ENCODE results near the gene ARF1. TPM values are rescaled to one million over a fixed set of nuclear protein-coding genes. Genes with fewer than 3 reads are reported as not detected.

Gene ARF1
- total RNA-seq, 1 donor from 2014 or later, result 162 TPM

GRCh38 chr1:228122921-228123441, 40.5 kb downstream of the ARF1 start:
- no peak for DNase-seq (ENCODE audit: low read depth)

DNA sequence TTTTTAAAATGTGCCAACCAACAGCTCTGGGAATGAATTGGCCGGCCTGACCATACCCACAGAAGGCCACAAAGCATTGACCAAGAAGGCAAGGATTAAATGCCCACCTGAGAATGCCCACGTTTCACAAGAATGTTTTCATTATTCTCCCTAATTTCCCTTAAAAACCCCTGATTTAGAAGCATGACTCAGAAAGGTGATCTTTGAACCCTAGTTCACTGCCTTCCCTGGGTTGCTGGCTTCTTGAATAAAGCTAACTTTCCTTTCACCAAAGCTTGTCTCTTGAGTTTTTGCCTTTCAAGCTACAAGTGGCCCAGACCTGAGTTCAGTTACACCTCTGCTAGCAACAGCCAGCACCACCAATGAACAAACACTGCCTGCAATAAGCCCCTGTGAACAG, 41.0 kb downstream of the ARF1 start:
- no peak for DNase-seq (ENCODE audit: low read depth)

DNA sequence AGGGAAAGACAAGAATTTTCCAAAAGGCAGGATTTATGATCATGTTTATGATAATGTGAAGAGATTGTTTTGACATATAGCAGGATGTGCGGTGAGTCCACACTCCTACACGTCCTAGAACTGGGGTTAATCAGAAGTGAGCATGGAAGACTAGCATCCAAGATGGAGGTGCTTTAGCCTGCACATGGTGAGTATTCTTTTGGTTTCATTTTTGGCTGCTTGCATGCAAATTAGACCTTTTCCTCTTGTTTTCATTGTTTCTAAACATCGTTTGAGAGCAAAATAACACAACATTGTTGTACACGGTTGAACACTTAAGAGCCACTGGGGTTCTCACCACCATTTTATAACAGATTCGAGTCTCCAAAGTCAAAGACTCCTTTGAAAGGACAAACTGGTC, 42.7 kb downstream of the ARF1 start:
- DNase-seq (ENCODE audit: low read depth), result no peak

GRCh38 chr1:228131766-228132165, 49.3 kb downstream of the ARF1 start:
- no peak for DNase-seq (ENCODE audit: low read depth)

DNA sequence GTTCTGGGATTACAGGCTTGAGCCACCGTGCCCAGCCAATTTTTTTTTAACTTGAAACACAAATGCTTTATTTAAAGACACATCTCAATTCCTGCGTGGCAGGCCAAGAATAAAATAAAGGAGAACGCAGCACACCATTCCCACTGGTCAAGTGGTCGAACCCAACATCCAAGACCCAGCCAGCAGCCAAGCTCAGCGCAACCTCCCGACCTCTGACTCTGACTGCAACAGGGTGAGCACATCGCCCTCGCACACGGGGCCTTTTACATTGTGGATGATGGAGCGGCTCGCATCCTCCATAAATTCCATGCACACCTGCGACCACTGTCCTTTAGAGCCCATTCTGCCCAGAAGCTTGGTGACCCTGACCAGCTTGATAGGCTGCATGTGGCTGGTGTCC, 52.1 kb downstream of the ARF1 start:
- DNase-seq (ENCODE audit: low read depth), result no peak

DNA sequence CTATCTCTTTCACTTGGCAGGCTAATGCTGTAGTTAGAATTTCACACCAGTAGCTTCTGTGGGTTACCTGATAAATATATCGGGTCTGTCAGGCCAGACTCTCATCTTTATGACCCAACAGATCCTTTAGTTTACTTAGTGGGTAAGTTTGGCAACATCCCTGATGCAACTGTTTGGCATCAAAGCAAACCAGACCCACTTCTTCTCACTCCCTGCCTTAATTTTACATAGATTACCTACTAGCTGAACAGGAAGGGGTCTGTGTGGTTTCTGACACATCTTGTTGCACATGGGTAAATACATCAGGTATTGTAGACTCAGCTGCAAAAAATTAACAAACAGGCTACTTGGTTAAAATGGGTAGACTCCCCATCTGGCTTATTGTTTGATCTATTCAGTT, 54.4 kb downstream of the ARF1 start:
- DNase-seq (ENCODE audit: low read depth), result peak; percentile 11

DNA sequence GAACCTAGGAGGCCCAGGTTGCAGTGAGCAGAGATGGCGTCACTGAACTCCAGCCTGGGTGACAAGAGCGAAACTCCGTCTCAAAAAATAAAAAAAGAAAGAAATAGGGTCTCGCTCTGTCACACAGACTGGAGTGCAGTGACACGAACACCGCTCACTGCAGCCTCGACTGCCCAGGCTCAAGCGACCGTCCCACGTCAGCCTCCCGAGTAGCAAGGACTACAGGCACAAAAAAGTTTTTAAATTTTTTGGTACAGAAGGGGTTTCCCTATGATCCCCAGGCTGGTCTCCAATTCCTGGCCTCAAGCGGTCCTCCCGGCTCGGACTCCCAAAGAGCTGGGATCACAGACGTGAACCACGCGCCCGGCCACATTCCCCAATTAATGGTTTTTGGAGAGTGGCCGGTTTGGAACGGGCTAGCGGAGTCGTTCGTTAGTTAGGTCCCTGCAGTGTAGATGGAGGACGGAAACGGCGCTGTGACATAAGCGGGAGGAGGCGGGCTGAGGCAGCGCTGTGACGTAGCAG, 57.0 kb downstream of the ARF1 start:
- no peak for DNase-seq (ENCODE audit: low read depth)

- DNase-seq (ENCODE audit: low read depth), result peak; percentile 96
Measured at GRCh38 chr1:228139931-228140723, 57.6 kb downstream of the ARF1 start, which contains the start of gene GUK1. GUK1 (plus strand) TSS chr1:228140279; CDS start chr1:228140303, 24 bp downstream.

DNA sequence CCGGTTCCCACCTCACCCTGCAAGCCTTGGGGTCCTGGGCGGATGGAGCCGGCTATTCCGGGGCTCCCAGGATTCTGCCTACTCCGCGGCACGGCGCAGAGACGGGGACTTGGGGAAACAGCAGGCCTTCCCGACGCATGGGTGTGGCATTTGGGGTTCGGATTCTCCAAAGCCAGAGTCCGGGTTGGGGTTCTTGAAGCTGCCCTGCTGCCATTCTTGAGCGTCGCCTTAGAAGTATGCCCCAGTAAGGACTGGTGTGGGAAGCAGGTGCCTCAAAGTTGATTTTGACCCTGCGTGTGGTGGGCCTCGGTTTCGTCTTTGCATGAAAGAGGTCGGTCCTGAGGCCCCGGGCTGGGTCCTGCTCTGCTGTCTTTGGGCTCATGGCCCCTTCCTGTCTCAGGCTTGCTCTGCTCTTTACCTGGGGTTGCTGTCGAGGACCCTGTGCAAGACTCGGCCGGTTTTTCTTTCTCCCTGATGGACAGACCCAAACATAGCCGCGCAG, 58.3 kb downstream of the ARF1 start:
- no peak for DNase-seq (ENCODE audit: low read depth)

GRCh38 chr1:228141226-228142044, 58.9 kb downstream of the ARF1 start:
- DNase-seq (ENCODE audit: low read depth), result peak; percentile 47

- DNase-seq (ENCODE audit: low read depth), result no peak
Measured at GRCh38 chr1:228142155-228142691, 59.7 kb downstream of the ARF1 start.

DNA sequence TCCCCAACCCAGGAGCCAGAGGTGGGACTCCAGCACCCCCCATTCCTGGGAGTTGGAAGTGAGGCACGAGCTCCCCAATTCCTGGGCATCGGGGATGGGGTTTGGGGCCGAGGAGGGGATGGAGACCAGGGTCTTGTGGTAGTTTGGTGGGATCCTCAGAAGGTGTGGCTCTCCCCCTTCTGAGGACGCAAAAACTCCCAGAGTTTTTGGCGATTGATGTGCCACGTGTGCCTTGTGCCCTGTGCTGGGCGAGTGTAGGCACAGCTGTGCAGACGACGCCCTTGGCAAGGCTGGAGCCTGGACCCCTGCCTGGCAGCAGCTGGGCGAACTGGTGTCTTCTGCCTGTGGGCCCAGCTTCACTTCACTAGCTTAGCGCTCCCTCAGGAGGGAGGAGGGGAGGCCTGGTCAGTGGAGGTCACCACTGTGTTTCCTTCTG, 60.2 kb downstream of the ARF1 start:
- DNase-seq (ENCODE audit: low read depth), result no peak

- DNase-seq (ENCODE audit: low read depth), result no peak
Measured at GRCh38 chr1:228143480-228144192, 61.1 kb downstream of the ARF1 start.

GRCh38 chr1:228144193-228144992, 61.9 kb downstream of the ARF1 start:
- no peak for DNase-seq (ENCODE audit: low read depth)

GRCh38 chr1:228144993-228145343, 62.5 kb downstream of the ARF1 start:
- no peak for DNase-seq (ENCODE audit: low read depth)

DNA sequence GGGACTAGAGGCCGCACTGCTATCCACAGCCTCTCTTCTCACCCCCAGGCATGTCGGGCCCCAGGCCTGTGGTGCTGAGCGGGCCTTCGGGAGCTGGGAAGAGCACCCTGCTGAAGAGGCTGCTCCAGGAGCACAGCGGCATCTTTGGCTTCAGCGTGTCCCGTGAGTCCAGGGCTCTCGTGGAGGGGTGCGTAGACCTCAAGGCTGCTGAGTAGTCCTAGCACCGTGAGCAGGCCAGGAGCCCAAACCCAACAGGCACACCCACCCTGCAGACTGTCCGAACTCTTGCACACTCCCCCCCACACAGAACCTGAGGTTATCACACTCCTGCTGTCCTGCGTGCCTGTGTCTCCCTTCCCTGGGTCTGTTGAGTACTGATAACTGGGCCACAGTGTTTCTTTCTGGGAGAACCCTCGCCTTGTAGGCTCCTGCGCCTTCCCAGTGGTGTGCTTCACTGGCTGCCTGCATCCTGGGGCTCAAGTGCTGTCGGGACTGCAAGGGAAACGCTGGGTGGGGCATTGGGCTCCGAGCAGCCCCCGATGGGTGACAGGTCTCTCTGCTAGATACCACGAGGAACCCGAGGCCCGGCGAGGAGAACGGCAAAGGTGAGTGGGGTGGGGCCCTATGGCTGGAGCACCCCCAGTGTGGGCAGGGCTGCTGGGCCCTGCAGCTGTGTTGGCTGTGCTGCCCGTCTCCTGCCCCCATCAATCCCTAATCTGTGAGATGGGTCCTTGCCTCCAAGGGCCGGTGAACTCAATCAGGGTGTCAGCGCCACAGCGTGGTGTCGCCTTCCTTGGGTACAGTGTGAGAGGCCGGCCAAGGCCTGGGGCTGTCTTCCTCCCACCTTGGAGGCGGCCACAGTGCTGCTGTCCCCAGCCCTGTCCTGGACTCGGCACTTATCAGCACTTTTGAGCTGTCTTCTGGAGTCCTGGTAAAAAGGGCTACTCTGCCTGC, 63.2 kb downstream of the ARF1 start:
- no peak for DNase-seq (ENCODE audit: low read depth)

DNA sequence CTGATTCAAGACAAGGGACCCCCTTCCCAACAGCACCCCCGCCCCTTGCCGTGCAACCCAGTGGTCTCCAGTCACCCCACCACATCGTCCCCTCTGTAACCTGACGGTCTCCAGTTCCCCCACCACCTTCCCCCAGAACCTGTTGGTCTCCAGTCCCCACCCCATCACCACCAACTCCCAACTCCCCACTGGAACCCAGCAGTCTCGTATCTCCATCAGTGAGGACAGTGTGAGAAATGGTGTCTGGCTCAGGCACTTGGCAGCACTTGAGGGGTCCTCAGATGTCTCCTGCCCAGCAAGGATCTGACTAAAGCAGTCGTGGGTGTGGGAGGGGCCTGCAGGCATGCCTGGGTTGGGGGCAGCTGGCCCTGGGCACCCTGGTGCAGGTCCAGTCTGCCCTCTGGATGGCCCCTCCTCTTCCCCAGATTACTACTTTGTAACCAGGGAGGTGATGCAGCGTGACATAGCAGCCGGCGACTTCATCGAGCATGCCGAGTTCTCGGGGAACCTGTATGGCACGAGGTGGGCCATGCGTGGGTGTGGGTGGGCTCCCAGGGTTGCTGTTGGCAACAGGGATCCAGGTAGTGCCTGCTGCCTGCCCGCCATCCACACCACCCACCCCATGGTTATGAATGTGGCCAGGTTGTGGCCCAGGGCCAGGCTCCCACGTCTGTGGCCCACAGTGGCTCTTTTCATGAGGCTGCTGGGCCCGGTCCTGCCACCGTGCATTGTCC, 64.1 kb downstream of the ARF1 start:
- DNase-seq (ENCODE audit: low read depth), result no peak

DNA sequence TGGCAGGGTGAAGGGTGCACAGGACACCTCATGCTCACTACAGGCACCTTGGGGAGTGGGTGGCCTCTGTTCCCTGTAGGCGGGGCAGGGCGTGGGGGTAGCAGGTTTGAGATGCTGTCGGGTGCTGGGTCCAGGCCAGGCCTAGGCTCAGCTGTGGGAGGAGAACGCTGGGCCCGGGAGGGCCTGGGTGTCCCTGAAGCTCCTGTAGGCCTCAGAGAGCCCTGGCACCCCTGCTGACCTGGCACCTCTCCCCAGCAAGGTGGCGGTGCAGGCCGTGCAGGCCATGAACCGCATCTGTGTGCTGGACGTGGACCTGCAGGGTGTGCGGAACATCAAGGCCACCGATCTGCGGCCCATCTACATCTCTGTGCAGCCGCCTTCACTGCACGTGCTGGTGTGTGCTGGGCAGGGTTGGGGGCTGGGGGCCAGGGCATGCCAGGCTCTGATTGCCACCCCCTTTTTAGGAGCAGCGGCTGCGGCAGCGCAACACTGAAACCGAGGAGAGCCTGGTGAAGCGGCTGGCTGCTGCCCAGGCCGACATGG, 64.7 kb downstream of the ARF1 start:
- no peak for DNase-seq (ENCODE audit: low read depth)

Measured in renal cortical epithelial cell (primary cell).